Mesodermal cell (in vitro differentiated cells): ENCODE results near the gene STKLD1.
A peak's percentile ranks its signal among the peaks of the same experiment; 100 is the strongest.

Experiments used
- H3K27ac ChIP-seq: 2 replicates; pipeline ENCODE4 v1.7.0; 2013; ENCODE audit warnings: mild to moderate bottlenecking, low read depth, low read length, moderate library complexity; ENCODE audit not compliant: severe bottlenecking
- H3K36me3 ChIP-seq: 2 replicates; pipeline ENCODE4 v1.7.1; 2013; ENCODE audit warnings: mild to moderate bottlenecking, low read length, moderate library complexity; ENCODE audit not compliant: control insufficient read depth, insufficient read depth
- H3K4me1 ChIP-seq: one replicate; pipeline ENCODE4 v1.7.1; 2013; ENCODE audit warnings: mild to moderate bottlenecking, low read length; ENCODE audit not compliant: insufficient read depth, control insufficient read depth, poor library complexity, severe bottlenecking
- H3K4me3 ChIP-seq: 2 replicates; pipeline ENCODE4 v1.7.0; 2013; ENCODE audit warnings: low read length, control low read depth, mild to moderate bottlenecking; ENCODE audit not compliant: insufficient read depth, poor library complexity, severe bottlenecking; ENCODE audit errors: extremely low read depth
- H3K9me3 ChIP-seq: 2 replicates; pipeline ENCODE4 v1.7.1; 2013; ENCODE audit warnings: mild to moderate bottlenecking, low read length, moderate library complexity; ENCODE audit not compliant: control insufficient read depth
- WGBS, 2 experiments: methylation state at CpG; one replicate each; pipeline ENCODE4 v1.1.5; 2013; ENCODE audit warnings: missing lambda C conversion rate in 2 of 2; ENCODE audit not compliant: insufficient coverage in 2 of 2; 5-methylcytosine and 5-hydroxymethylcytosine counted together

The STKLD1 gene

DNA sequence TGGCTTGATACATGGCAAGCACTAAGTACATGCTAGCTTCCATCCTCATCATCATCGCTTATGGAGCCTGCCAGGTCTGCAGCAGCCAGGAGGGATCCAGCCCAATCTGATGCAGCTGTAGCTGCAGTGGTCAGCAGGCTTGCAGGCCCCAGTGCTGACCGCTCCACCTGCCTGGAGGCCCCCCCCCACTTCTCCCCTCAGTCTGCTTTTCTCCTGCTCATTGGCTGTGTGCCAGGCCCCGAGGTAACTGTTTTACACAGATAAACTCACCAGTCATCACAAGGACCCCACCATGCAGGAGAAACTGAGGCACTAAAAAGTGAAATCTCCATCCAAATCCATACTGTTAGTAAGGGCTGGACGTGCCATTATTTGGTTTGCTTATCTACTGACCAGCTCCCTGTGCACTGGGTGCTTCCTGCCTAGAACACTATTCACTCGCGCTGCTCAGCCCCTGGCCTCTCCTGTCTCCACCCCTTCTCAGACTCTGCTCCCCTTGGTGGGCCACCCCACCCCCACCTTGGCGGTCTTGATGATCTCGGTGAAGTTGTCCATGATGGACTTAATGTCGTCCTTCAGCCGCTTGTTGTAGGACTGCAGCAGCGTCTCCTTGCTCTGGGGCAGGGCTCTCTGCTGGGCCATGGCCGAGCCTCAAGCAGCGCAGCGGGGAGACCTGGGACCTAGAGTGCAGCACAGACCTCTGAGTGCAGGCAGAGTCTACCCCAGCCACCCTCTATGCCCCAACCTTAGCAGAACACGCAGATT, 30.0 kb upstream of the STKLD1 start:
- Histone ChIP-seq H3K27ac (peak overlapping the region; percentile 10), H3K4me3 (peak overlapping the region; percentile 100), H3K9me3 (no peaks in the 10 kb centered on the region), H3K36me3 (peaks cover 78% of the 10 kb centered on the region), H3K4me1 (peaks cover 12% of the 10 kb centered on the region)
- 80 to 81% methylated on average over 15 of the region's 15 CpGs for WGBS, 2 experiments

DNA sequence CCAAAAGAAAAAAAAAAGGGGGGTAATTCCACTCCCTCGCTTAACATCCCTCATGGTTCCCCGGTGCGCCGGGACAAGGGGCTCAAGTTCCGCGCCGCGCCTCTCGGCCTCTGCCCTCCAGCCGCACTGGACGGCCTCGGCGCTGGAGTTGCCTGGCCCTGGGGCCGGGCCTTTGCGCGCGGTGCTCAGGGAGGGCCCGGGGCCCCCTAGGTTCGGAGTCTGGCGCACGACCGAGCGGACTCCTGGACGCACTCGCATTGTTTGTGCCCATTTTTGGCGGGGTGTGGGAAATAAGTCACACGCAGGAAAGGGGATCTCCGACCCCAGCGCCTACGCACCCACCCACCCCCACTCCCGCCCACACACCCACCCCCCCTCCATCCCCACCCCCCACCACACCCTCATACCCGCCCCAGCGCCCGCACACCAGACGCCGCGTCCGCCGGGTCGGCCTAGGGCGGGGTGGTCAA, 28.6 kb upstream of the STKLD1 start:
- Histone ChIP-seq H3K4me1 (peaks cover 12% of the 10 kb centered on the region), H3K9me3 (no peaks in the 10 kb centered on the region), H3K36me3 (peaks cover 79% of the 10 kb centered on the region), H3K4me3 (peak overlapping the region; percentile 100), H3K27ac (peak overlapping the region; percentile 98)
- 0% methylated on average over 16 to 25 of the region's 41 CpGs for WGBS, 2 experiments

GRCh38 chr9:133347985-133348717, 28.0 kb upstream of the STKLD1 start, which contains the start of the genes MED22 and RPL7A:
Gene MED22 (minus strand): TSS chr9:133348131. CDS start chr9:133346662, 1,469 bp downstream.
Gene RPL7A (plus strand): TSS chr9:133348218. CDS start chr9:133348244, 26 bp downstream.
- Histone ChIP-seq H3K4me3 (peak within 1 kb of the TSS; percentile 100), H3K4me1 (peaks cover 12% of the 10 kb centered on the region), H3K9me3 (no peaks in the 10 kb centered on the region), H3K27ac (peak within 1 kb of the TSS; percentile 98), H3K36me3 (peaks cover 79% of the 10 kb centered on the region)
- 0% methylated on average over 57 to 59 of the region's 64 CpGs for WGBS, 2 experiments

GRCh38 chr9:133348718-133349573, 27.2 kb upstream of the STKLD1 start:
- H3K9me3 ChIP-seq = no peaks in the 10 kb centered on the region
- peak overlapping the region; percentile 100 for H3K4me3 ChIP-seq
- peaks cover 12% of the 10 kb centered on the region for H3K4me1 ChIP-seq
- peak overlapping the region; percentile 98 for H3K27ac ChIP-seq
- WGBS, 2 experiments = 10 to 11% methylated on average over 22 of the region's 25 CpGs
- H3K36me3 ChIP-seq = peaks cover 75% of the 10 kb centered on the region

DNA sequence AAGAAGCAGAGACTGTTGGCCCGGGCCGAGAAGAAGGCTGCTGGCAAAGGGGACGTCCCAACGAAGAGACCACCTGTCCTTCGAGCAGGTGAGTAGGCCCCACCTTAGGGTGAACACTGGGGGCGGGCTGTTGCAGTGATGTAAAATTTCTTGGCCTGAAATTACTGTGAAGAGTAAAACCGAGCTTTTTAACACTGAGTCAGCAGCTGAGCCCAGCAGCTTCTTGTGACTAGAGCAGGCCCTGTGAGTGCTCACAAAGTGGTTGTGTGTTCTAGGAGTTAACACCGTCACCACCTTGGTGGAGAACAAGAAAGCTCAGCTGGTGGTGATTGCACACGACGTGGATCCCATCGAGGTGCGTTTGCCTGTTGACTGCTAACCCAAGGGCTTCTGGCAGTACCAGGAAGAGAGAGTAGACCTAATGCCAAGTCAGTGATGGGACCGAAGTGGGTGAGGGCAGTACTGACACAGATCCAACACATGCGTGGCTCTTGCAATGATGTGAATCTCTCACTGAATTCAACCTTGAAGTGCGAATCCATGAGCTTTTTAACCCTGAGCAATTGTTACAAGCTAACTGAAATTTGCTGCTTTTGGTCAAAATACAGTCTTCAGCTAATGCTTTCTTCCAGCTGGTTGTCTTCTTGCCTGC, 26.1 kb upstream of the STKLD1 start:
- Histone ChIP-seq H3K36me3 (peaks cover 64% of the 10 kb centered on the region), H3K4me3 (peak overlapping the region; percentile 100), H3K4me1 (peaks cover 12% of the 10 kb centered on the region), H3K27ac (peak overlapping the region; percentile 23), H3K9me3 (no peaks in the 10 kb centered on the region)
- 90 to 97% methylated on average over 12 to 15 of the region's 15 CpGs for WGBS, 2 experiments

- 80% methylated on average over 1 of the region's 3 CpGs; no CpG with 5 or more reads in 1 of the 2 experiments for WGBS, 2 experiments
- H3K9me3 ChIP-seq = no peaks in the 10 kb centered on the region
- H3K4me1 ChIP-seq = peaks cover 8% of the 10 kb centered on the region
- no peak overlapping the region for H3K4me3 ChIP-seq
- H3K27ac ChIP-seq = no peak overlapping the region
- H3K36me3 ChIP-seq = peaks cover 52% of the 10 kb centered on the region
Observed at GRCh38 chr9:133351526-133351907, 24.6 kb upstream of the STKLD1 start.

DNA sequence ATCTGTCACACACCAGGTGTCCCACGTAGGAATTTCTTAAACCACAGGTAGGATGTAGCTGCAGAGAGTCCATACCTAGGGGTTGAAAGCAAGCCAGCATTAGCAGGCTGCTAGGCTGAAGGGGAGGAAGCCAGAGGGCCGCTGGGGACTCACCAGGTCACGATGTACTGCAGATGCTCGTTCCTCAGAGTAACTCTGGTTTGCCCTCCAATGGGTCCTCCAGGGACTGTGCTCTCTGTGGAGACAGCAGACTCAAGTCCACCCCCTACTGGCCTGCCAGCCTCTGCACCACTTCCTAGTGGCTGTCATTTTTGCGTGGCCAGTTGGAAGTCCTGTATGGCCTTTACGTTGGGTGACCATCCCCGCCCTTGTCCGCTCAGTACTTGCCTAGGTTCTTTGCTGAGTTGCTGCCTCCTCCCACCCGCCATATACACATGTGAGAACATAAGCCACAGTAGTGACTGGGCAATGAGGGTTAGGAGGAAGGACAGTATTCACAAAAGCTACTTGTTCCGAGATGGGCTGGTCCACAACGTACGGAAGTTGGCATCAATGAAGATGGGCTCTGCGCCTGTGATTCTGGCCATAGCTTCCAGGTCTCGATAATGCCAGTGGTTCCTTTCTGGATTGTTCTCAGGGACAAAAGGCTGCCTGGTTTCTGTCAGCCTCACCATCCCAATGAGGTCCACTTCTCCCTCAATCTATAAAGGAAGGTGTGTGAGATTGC, 24.1 kb upstream of the STKLD1 start:
- 83 to 88% methylated on average over 10 to 14 of the region's 14 CpGs for WGBS, 2 experiments
- peaks cover 6% of the 10 kb centered on the region for H3K4me1 ChIP-seq
- H3K4me3 ChIP-seq = no peak overlapping the region
- no peak overlapping the region for H3K27ac ChIP-seq
- no peaks in the 10 kb centered on the region for H3K9me3 ChIP-seq
- peaks cover 52% of the 10 kb centered on the region for H3K36me3 ChIP-seq

GRCh38 chr9:133352635-133353340, 23.4 kb upstream of the STKLD1 start:
- Histone ChIP-seq H3K4me1 (peaks cover 6% of the 10 kb centered on the region), H3K36me3 (peaks cover 55% of the 10 kb centered on the region), H3K4me3 (no peak overlapping the region), H3K9me3 (no peaks in the 10 kb centered on the region), H3K27ac (peak overlapping the region; percentile 16)
- 92 to 95% methylated on average over 6 to 7 of the region's 8 CpGs for WGBS, 2 experiments

GRCh38 chr9:133353548-133353947, 22.6 kb upstream of the STKLD1 start:
- Histone ChIP-seq H3K4me3 (no peak overlapping the region), H3K9me3 (no peaks in the 10 kb centered on the region), H3K36me3 (peaks cover 61% of the 10 kb centered on the region), H3K4me1 (peaks cover 6% of the 10 kb centered on the region), H3K27ac (peak overlapping the region; percentile 16)
- WGBS, 2 experiments = 96 to 100% methylated on average over 4 of the region's 5 CpGs
